ENCODE results near the gene CXCR2. TPM values are rescaled to one million over a fixed set of nuclear protein-coding genes. Genes with fewer than 3 reads are reported as not detected.

Gene CXCR2
- total and polyA plus RNA-seq, 2 experiments from 2014 or later: 0.52 to 1.6 TPM

DNA sequence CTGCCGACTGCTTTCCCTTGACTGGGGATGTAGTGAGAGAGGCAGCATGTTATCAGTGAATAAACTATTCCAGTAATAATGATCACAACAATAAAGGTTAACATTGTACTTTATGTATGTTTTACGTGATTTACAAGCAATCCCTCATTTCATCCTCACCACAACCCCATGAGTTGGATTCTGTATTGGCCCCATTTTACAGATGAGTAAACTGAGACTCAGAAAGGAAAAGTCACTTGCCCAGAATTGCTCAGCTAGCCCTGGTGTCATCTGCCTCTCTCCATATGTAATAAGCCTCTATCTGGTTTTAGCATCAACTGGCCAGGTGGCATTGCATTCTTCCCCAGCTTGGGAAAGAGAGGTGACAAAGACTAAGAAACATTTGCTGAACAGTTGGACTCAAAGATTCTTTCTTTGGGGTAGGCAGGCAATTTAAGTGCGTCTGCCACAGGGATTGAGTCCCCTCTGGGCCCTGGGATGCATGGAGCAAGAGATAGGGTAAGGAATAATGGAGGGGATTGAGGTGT, 2.2 kb downstream of the CXCR2 start:
- ATAC-seq (no peak), DNase-seq (ENCODE audit: low spot score) (no peak)
- Histone ChIP-seq H4K20me1 (replicated peaks; ENCODE audit: insufficient read depth) (no peaks in the 10 kb centered on the region), H3K36me3 (ENCODE audit: insufficient read depth) (no peaks in the 10 kb centered on the region), H2AFZ (no peak overlapping the region), H3K4me1 (ENCODE audit: insufficient read depth) (peaks cover 15% of the 10 kb centered on the region; the same call in 1 of the 2 replicates), H3F3A (replicated peaks; ENCODE audit: low read depth) (no peaks in the 10 kb centered on the region; the same call in 1 of the 2 replicates), H3K9me2 (ENCODE audit: insufficient read depth) (peaks cover 8% of the 10 kb centered on the region), H3K27ac (ENCODE audit: low read depth) (no peak overlapping the region), H3K4me3 (no peak overlapping the region), H3K27me3 (ENCODE audit: insufficient read depth) (no peaks in the 10 kb centered on the region), H3K4me2 (no peak overlapping the region), H3K79me2 (replicated peaks; ENCODE audit: insufficient read depth) (no peaks in the 10 kb centered on the region)
- Mint-ChIP-seq H3K27me3 (ENCODE audit: insufficient read depth, low read depth, poor library complexity) (peaks cover 9% of the 10 kb centered on the region), H3K27ac (no peak overlapping the region), H3K4me3 (no peak overlapping the region), H3K9me3 (peaks cover under 1% of the 10 kb centered on the region; the same call in 2 of the 3 replicates), H3K4me1 (peaks cover 14% of the 10 kb centered on the region), H3K36me3 (ENCODE audit: low read depth) (no peaks in the 10 kb centered on the region)
- TF ChIP-seq EZH2phosphoT487 (IDR thresholded peaks at IDR 0.05; ENCODE audit: unreplicated experiment) (no peak), ZNF331 (CRISPR knock-in tag; IDR thresholded peaks at IDR 0.05; ENCODE audit: low read depth) (no peak), STAT1 (IDR thresholded peaks at IDR 0.05; ENCODE audit: unreplicated experiment) (no peak), CREB1 (CRISPR knock-in tag; IDR thresholded peaks at IDR 0.05; ENCODE audit: low read depth) (no peak), NANOG (IDR thresholded peaks at IDR 0.05; ENCODE audit: borderline replicate concordance) (no peak), EZH2 (IDR thresholded peaks at IDR 0.05; ENCODE audit: low read depth, unreplicated experiment) (no peak), POLR2AphosphoS5 (IDR thresholded peaks at IDR 0.05; ENCODE audit: low read depth) (no peak), ZNF114 (CRISPR knock-in tag; IDR thresholded peaks at IDR 0.05) (no peak), JUNB (IDR thresholded peaks at IDR 0.05; ENCODE audit: unreplicated experiment) (no peak)
- TF ChIP-seq, protein P1, sequence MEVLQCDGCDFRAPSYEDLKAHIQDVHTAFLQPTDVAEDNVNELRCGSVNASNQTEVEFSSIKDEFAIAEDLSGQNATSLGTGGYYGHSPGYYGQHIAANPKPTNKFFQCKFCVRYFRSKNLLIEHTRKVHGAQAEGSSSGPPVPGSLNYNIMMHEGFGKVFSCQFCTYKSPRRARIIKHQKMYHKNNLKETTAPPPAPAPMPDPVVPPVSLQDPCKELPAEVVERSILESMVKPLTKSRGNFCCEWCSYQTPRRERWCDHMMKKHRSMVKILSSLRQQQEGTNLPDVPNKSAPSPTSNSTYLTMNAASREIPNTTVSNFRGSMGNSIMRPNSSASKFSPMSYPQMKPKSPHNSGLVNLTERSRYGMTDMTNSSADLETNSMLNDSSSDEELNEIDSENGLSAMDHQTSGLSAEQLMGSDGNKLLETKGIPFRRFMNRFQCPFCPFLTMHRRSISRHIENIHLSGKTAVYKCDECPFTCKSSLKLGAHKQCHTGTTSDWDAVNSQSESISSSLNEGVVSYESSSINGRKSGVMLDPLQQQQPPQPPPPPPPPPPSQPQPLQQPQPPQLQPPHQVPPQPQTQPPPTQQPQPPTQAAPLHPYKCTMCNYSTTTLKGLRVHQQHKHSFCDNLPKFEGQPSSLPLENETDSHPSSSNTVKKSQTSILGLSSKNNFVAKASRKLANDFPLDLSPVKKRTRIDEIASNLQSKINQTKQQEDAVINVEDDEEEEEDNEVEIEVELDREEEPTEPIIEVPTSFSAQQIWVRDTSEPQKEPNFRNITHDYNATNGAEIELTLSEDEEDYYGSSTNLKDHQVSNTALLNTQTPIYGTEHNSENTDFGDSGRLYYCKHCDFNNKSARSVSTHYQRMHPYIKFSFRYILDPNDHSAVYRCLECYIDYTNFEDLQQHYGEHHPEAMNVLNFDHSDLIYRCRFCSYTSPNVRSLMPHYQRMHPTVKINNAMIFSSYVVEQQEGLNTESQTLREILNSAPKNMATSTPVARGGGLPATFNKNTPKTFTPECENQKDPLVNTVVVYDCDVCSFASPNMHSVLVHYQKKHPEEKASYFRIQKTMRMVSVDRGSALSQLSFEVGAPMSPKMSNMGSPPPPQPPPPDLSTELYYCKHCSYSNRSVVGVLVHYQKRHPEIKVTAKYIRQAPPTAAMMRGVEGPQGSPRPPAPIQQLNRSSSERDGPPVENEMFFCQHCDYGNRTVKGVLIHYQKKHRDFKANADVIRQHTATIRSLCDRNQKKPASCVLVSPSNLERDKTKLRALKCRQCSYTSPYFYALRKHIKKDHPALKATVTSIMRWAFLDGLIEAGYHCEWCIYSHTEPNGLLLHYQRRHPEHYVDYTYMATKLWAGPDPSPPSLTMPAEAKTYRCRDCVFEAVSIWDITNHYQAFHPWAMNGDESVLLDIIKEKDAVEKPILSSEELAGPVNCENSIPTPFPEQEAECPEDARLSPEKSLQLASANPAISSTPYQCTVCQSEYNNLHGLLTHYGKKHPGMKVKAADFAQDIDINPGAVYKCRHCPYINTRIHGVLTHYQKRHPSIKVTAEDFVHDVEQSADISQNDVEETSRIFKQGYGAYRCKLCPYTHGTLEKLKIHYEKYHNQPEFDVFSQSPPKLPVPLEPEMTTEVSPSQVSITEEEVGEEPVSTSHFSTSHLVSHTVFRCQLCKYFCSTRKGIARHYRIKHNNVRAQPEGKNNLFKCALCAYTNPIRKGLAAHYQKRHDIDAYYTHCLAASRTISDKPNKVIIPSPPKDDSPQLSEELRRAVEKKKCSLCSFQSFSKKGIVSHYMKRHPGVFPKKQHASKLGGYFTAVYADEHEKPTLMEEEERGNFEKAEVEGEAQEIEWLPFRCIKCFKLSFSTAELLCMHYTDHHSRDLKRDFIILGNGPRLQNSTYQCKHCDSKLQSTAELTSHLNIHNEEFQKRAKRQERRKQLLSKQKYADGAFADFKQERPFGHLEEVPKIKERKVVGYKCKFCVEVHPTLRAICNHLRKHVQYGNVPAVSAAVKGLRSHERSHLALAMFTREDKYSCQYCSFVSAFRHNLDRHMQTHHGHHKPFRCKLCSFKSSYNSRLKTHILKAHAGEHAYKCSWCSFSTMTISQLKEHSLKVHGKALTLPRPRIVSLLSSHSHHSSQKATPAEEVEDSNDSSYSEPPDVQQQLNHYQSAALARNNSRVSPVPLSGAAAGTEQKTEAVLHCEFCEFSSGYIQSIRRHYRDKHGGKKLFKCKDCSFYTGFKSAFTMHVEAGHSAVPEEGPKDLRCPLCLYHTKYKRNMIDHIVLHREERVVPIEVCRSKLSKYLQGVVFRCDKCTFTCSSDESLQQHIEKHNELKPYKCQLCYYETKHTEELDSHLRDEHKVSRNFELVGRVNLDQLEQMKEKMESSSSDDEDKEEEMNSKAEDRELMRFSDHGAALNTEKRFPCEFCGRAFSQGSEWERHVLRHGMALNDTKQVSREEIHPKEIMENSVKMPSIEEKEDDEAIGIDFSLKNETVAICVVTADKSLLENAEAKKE (CRISPR knock-in tag; IDR thresholded peaks at IDR 0.05): no peak
- TF ChIP-seq, protein P2, sequence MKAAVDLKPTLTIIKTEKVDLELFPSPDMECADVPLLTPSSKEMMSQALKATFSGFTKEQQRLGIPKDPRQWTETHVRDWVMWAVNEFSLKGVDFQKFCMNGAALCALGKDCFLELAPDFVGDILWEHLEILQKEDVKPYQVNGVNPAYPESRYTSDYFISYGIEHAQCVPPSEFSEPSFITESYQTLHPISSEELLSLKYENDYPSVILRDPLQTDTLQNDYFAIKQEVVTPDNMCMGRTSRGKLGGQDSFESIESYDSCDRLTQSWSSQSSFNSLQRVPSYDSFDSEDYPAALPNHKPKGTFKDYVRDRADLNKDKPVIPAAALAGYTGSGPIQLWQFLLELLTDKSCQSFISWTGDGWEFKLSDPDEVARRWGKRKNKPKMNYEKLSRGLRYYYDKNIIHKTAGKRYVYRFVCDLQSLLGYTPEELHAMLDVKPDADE (IDR thresholded peaks at IDR 0.05): no peak
- TF ChIP-seq, protein P3, sequence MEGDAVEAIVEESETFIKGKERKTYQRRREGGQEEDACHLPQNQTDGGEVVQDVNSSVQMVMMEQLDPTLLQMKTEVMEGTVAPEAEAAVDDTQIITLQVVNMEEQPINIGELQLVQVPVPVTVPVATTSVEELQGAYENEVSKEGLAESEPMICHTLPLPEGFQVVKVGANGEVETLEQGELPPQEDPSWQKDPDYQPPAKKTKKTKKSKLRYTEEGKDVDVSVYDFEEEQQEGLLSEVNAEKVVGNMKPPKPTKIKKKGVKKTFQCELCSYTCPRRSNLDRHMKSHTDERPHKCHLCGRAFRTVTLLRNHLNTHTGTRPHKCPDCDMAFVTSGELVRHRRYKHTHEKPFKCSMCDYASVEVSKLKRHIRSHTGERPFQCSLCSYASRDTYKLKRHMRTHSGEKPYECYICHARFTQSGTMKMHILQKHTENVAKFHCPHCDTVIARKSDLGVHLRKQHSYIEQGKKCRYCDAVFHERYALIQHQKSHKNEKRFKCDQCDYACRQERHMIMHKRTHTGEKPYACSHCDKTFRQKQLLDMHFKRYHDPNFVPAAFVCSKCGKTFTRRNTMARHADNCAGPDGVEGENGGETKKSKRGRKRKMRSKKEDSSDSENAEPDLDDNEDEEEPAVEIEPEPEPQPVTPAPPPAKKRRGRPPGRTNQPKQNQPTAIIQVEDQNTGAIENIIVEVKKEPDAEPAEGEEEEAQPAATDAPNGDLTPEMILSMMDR (conservative IDR thresholded peaks at IDR 0.05; ENCODE audit: low read depth in 2 of 2): no peak
- TF ChIP-seq, protein P4, sequence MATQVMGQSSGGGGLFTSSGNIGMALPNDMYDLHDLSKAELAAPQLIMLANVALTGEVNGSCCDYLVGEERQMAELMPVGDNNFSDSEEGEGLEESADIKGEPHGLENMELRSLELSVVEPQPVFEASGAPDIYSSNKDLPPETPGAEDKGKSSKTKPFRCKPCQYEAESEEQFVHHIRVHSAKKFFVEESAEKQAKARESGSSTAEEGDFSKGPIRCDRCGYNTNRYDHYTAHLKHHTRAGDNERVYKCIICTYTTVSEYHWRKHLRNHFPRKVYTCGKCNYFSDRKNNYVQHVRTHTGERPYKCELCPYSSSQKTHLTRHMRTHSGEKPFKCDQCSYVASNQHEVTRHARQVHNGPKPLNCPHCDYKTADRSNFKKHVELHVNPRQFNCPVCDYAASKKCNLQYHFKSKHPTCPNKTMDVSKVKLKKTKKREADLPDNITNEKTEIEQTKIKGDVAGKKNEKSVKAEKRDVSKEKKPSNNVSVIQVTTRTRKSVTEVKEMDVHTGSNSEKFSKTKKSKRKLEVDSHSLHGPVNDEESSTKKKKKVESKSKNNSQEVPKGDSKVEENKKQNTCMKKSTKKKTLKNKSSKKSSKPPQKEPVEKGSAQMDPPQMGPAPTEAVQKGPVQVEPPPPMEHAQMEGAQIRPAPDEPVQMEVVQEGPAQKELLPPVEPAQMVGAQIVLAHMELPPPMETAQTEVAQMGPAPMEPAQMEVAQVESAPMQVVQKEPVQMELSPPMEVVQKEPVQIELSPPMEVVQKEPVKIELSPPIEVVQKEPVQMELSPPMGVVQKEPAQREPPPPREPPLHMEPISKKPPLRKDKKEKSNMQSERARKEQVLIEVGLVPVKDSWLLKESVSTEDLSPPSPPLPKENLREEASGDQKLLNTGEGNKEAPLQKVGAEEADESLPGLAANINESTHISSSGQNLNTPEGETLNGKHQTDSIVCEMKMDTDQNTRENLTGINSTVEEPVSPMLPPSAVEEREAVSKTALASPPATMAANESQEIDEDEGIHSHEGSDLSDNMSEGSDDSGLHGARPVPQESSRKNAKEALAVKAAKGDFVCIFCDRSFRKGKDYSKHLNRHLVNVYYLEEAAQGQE (IDR thresholded peaks at IDR 0.05; ENCODE audit: unreplicated experiment): no peak

All from GM23338 (cell line).